Measurements from ENCODE around the gene CABCOCO1.
"Not testable (repeated sequence)": the region's sequence is repeated elsewhere in the genome, so short reads cannot be mapped to it uniquely, and the experiment has no call there.

The CABCOCO1 gene

GRCh38 chr10:61731638-61732037 lies 68.9 kb downstream of the CABCOCO1 start:
- H3K4me3 ChIP-seq (ENCODE audit: low read length): no peak overlapping the region
- TF ChIP-seq CTCF (conservative IDR thresholded peaks at IDR 0.05; ENCODE audit: low read depth, low read length): no peak
- DNase-seq (ENCODE audit: low read depth): no peak

- no peak for TF ChIP-seq CTCF (conservative IDR thresholded peaks at IDR 0.05; ENCODE audit: low read depth, low read length)
- DNase-seq (ENCODE audit: low read depth): no peak
- H3K4me3 ChIP-seq (ENCODE audit: low read length): no peak overlapping the region
Observed at GRCh38 chr10:61732629-61733278, 70.0 kb downstream of the CABCOCO1 start.

- DNase-seq (ENCODE audit: low read depth): no peak
- TF ChIP-seq CTCF (conservative IDR thresholded peaks at IDR 0.05; ENCODE audit: low read depth, low read length): peak; percentile 69
- H3K4me3 ChIP-seq (ENCODE audit: low read length): no peak overlapping the region
Observed at GRCh38 chr10:61733358-61733940, 70.7 kb downstream of the CABCOCO1 start.

- TF ChIP-seq CTCF (conservative IDR thresholded peaks at IDR 0.05; ENCODE audit: low read depth, low read length): no peak
- DNase-seq (ENCODE audit: low read depth): no peak
- no peak overlapping the region for H3K4me3 ChIP-seq (ENCODE audit: low read length)
Observed at GRCh38 chr10:61735882-61736281, 73.2 kb downstream of the CABCOCO1 start.

- H3K4me3 ChIP-seq (ENCODE audit: low read length); DNase-seq (ENCODE audit: low read depth): not testable (repeated sequence)
Observed at GRCh38 chr10:61737455-61737854, 74.7 kb downstream of the CABCOCO1 start.

- no peak overlapping the region for H3K4me3 ChIP-seq (ENCODE audit: low read length)
- DNase-seq (ENCODE audit: low read depth): no peak
- TF ChIP-seq CTCF (conservative IDR thresholded peaks at IDR 0.05; ENCODE audit: low read depth, low read length): no peak
Observed at GRCh38 chr10:61742812-61743211, 80.1 kb downstream of the CABCOCO1 start.

- no peak for DNase-seq (ENCODE audit: low read depth)
- TF ChIP-seq CTCF (conservative IDR thresholded peaks at IDR 0.05; ENCODE audit: low read depth, low read length): peak; percentile 37
- H3K4me3 ChIP-seq (ENCODE audit: low read length): no peak overlapping the region
Observed at GRCh38 chr10:61744469-61744868, 81.7 kb downstream of the CABCOCO1 start.

All from retinal pigment epithelial cell (primary cell).